PC-9 (cell line): ENCODE results near the gene NUP160. TPM values are rescaled to one million over a fixed set of nuclear protein-coding genes. Genes with fewer than 3 reads are reported as not detected.
"Not testable (repeated sequence)": the region's sequence is repeated elsewhere in the genome, so short reads cannot be mapped to it uniquely, and the experiment has no call there.

ENCODE experiments used
- BruUV-seq: library from RNA; stranded (reverse); fragments of 400-500 nt; replicated peaks from 2 replicates; lab custom pipeline; 2021; lab: Mats Ljungman, UMichigan
- CTCF ChIA-PET: fragments of 300-600 bp; sonication (Branson Sonifier 250); formaldehyde crosslinking; loops from one replicate; lab custom pipeline; 2022; ENCODE audit warnings: antibody characterized with exemption; lab: Charles Lee
- POLR2A ChIA-PET: fragments of 300-600 bp; sonication (Branson Sonifier 250); formaldehyde crosslinking; loops from one replicate; lab custom pipeline; 2022; ENCODE audit warnings: antibody characterized with exemption; ENCODE audit not compliant: unreplicated experiment; lab: Charles Lee
- DNase-seq, 2 experiments: peaks; one replicate each; pipeline versions ENCODE4 v3.0.0 to v3.0.0-alpha.2; 2015 to 2022; ENCODE audit warnings: mixed read lengths in 1 of 2
- H2AFZ ChIP-seq: fragments of 200-600 bp; sonication (generic); 2 replicates; pipeline ENCODE4 v1.8.1; 2017; ENCODE audit warnings: antibody characterized with exemption
- H3F3A ChIP-seq: fragments of 200-600 bp; sonication (generic); 2 replicates; pipeline ENCODE4 v1.8.1; 2017; ENCODE audit warnings: antibody characterized with exemption, mild to moderate bottlenecking, low read depth; ENCODE audit not compliant: insufficient read depth
- H3K27ac ChIP-seq: fragments of 200-600 bp; sonication (generic); 2 replicates; pipeline ENCODE4 v1.6.1; 2016; ENCODE audit warnings: mixed run types
- H3K27me3 ChIP-seq: fragments of 200-600 bp; sonication (generic); 2 replicates; pipeline ENCODE4 v1.6.1; 2016; ENCODE audit warnings: low read depth, mixed run types; ENCODE audit not compliant: insufficient read depth
- H3K36me3 ChIP-seq: fragments of 200-600 bp; sonication (generic); 2 replicates; pipeline ENCODE4 v1.6.1; 2016; ENCODE audit warnings: low read depth, mixed run types
- H3K4me1 ChIP-seq: fragments of 200-600 bp; sonication (generic); replicated peaks from 2 replicates; pipeline ENCODE4 v1.6.1; 2016; ENCODE audit warnings: mixed run types; ENCODE audit not compliant: insufficient read depth
- H3K4me2 ChIP-seq: fragments of 200-600 bp; sonication (generic); 2 replicates; pipeline ENCODE4 v1.6.1; 2017; ENCODE audit warnings: mixed run types
- H3K4me3 ChIP-seq: fragments of 200-600 bp; sonication (generic); 2 replicates; pipeline ENCODE4 v1.6.1; 2016; ENCODE audit warnings: mixed run types
- H3K79me2 ChIP-seq: fragments of 200-600 bp; sonication (generic); 2 replicates; pipeline ENCODE4 v1.6.1; 2017; ENCODE audit warnings: low read depth, mixed run types
- H3K9me2 ChIP-seq: fragments of 200-600 bp; sonication (generic); 2 replicates; pipeline ENCODE4 v1.8.1; 2017; ENCODE audit warnings: mild to moderate bottlenecking; ENCODE audit not compliant: insufficient read depth
- H3K9me3 ChIP-seq: fragments of 200-600 bp; sonication (generic); 2 replicates; pipeline ENCODE4 v1.8.1; 2016; ENCODE audit warnings: low read depth; ENCODE audit not compliant: insufficient read depth
- H4K20me1 ChIP-seq: fragments of 200-600 bp; sonication (generic); 2 replicates; pipeline ENCODE4 v1.8.1; 2017; ENCODE audit not compliant: insufficient read depth
- EZH2 ChIP-seq: fragments of 200-600 bp; sonication (generic); IDR thresholded peaks from 2 replicates; pipeline ENCODE4 v1.8.0; 2017; ENCODE audit warnings: antibody characterized with exemption, low read depth
- intact Hi-C: fragments of 100-400 bp; cut with micrococcal nuclease; formaldehyde crosslinking; loops from one replicate; pipeline ENCODE4 v1.10.0; 2022; ENCODE audit not compliant: unreplicated experiment
- total RNA-seq: library from RNA; stranded (reverse); gene quantifications from 2 replicates; pipeline ENCODE4 v1.2.3, GENCODE V29; 2021
- TF ChIP-seq, protein P1 (sequence below): fragments of 200-600 bp; sonication (generic); conservative IDR thresholded peaks from 2 replicates; pipeline ENCODE4 v1.6.1; 2017; ENCODE audit warnings: mixed run types, antibody characterized with exemption, mild to moderate bottlenecking, moderate library complexity

Gene NUP160
- total RNA-seq, 1 experiment from 2014 or later: 73.2 TPM

DNA sequence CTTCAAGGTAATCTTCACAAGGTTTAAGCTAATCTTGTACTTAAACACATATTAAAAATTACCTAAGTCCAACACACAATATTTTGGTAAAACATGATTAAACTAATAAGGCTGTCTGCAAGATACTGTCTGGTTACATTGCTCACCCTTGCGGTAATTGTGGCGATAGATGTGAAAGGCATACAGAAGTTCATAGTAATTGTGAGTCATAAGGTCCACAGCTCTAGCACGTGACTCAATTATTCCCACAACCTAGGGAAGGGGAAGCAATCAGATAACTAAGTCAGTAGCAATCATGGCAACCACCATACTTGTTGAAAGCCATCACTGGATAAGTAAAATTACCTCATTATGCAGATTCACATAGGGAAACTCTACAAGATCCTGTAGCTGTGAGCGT is 50.5 kb downstream of the NUP160 start:
- no peaks in the 10 kb centered on the region for H4K20me1 ChIP-seq
- ChIA-PET CTCF (no interaction called here), POLR2A (no interaction called here)
- TF ChIP-seq EZH2: no peak
- TF ChIP-seq, protein P1, sequence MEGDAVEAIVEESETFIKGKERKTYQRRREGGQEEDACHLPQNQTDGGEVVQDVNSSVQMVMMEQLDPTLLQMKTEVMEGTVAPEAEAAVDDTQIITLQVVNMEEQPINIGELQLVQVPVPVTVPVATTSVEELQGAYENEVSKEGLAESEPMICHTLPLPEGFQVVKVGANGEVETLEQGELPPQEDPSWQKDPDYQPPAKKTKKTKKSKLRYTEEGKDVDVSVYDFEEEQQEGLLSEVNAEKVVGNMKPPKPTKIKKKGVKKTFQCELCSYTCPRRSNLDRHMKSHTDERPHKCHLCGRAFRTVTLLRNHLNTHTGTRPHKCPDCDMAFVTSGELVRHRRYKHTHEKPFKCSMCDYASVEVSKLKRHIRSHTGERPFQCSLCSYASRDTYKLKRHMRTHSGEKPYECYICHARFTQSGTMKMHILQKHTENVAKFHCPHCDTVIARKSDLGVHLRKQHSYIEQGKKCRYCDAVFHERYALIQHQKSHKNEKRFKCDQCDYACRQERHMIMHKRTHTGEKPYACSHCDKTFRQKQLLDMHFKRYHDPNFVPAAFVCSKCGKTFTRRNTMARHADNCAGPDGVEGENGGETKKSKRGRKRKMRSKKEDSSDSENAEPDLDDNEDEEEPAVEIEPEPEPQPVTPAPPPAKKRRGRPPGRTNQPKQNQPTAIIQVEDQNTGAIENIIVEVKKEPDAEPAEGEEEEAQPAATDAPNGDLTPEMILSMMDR: no peak
- H3K4me1 ChIP-seq: no peaks in the 10 kb centered on the region
- no peaks in the 10 kb centered on the region for H3K79me2 ChIP-seq
- no peaks in the 10 kb centered on the region for H3K27me3 ChIP-seq
- H2AFZ ChIP-seq: no peak overlapping the region
- no peaks in the 10 kb centered on the region for H3K9me3 ChIP-seq
- no peak for DNase-seq
- intact Hi-C loops: no loop called here
- H3K9me2 ChIP-seq: no peaks in the 10 kb centered on the region
- no peak overlapping the region for H3K4me3 ChIP-seq
- BruUV-seq: no TSS peak
- H3K27ac ChIP-seq: no peak overlapping the region
- H3F3A ChIP-seq: peaks cover 8% of the 10 kb centered on the region; the same call in 1 of the 2 replicates
- H3K36me3 ChIP-seq: peaks cover 51% of the 10 kb centered on the region
- no peak overlapping the region for H3K4me2 ChIP-seq

DNA sequence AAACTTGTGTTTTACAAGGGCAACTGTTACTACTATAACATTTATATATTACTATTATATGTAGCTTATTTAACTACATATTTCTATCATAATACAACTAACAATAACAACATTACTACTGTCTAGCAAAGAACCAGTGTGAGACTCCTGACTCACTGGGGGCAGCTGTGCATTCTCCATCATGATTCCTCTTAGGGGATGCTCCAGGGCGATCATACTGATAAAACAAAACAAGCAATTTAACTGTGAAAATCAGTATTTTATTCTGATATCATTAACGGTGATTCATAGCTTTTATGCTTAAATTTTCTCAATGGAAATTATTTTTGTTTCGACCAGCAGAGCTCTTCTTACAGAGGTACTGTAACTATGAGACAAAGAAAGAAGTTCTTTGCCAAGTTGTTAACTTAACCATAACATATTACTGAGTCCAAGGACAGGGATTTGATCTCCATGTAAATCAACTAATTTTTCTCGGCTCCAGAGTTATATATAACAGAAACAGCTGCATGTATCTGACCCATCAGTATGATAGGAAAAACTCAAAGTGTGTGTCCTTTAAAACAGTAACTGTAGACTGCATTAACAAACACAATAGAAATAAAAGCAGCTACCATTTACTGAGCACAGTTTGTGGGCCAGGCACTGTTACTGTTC is 56.2 kb downstream of the NUP160 start:
- Histone ChIP-seq H3F3A (peaks cover 8% of the 10 kb centered on the region; the same call in 1 of the 2 replicates), H3K36me3 (peaks cover 45% of the 10 kb centered on the region), H3K4me2 (no peak overlapping the region), H3K4me1 (no peaks in the 10 kb centered on the region), H3K9me2 (no peaks in the 10 kb centered on the region), H3K4me3 (no peak overlapping the region), H3K79me2 (no peaks in the 10 kb centered on the region), H3K27me3 (no peaks in the 10 kb centered on the region), H3K27ac (no peak overlapping the region), H3K9me3 (no peaks in the 10 kb centered on the region), H2AFZ (no peak overlapping the region), H4K20me1 (no peaks in the 10 kb centered on the region)
- CTCF ChIA-PET: no interaction called here
- TF ChIP-seq, protein P1: no peak
- no peak for TF ChIP-seq EZH2
- POLR2A ChIA-PET: no interaction called here
- BruUV-seq: no TSS peak
- intact Hi-C loops: no loop called here
- DNase-seq: no peak

DNA sequence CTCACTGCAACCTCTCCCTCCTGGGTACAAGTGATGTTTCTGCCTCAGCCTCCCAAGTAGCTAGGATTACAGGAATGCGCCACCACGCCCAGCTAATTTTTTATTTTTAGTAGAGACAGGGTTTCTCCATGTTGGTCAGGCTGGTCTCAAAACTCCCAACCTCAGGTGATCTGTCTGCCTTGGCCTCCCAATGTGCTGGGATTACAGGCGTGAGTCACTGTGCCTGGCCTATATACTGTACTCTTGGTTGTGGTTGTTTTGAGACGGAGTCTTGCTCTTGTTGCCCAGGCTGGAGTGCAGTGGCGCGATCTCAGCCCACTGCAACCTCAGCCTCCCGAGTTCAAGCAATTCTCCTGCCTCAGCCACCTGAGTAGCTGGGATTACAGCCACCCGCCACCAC is 58.1 kb downstream of the NUP160 start:
- peaks cover 54% of the 10 kb centered on the region for H3K36me3 ChIP-seq
- CTCF ChIA-PET: interaction anchor here (0.6 kb wide), 1 partner anchor 221 kb away, joined by 4 read pairs; no protein-coding TSS in a partner anchor
- H3K4me3 ChIP-seq, H3K9me3 ChIP-seq, H4K20me1 ChIP-seq, H2AFZ ChIP-seq, intact Hi-C loops, H3K4me2 ChIP-seq, H3K9me2 ChIP-seq, H3K27ac ChIP-seq, H3K27me3 ChIP-seq, POLR2A ChIA-PET, DNase-seq, H3K4me1 ChIP-seq, H3F3A ChIP-seq, BruUV-seq, H3K79me2 ChIP-seq: not testable (repeated sequence)
